Stimulated activated CD8-positive, alpha-beta memory T cell treated with anti-CD3 and anti-CD28 coated beads, Interleukin-4, amount 100 ng/mL, for 4 hours (primary cell): ENCODE results near the gene PCNT.
"Not testable (repeated sequence)": the region's sequence is repeated elsewhere in the genome, so short reads cannot be mapped to it uniquely, and the experiment has no call there.

Experiments
- DNase-seq, 2 donors: peaks; one replicate each; pipeline ENCODE4 v3.0.0-alpha.2; 2020; ENCODE audit warnings: low read depth in 2 of 2, low spot score in 1 of 2

PCNT gene

DNA sequence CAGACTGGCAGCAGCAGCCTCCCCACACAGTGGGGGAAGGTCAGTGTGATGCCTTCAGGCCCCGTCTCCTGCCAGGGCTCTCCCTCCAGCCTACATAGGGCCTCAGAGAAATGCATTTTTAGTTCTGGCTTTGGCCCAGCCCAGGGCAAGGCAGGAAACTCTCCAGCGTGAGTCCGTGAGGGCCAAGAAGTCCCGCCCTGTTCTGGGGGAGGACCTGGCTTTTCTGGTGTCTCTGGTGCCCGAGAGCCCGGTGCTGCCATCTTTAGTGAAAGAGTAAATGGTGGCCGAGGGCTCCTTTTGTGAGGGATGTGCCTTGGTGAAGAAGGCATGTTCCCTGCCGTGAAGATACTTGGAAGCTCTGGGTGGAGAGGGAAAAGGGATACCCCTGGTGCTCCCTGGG, 120.0 kb downstream of the PCNT start:
- no peak for DNase-seq

DNA sequence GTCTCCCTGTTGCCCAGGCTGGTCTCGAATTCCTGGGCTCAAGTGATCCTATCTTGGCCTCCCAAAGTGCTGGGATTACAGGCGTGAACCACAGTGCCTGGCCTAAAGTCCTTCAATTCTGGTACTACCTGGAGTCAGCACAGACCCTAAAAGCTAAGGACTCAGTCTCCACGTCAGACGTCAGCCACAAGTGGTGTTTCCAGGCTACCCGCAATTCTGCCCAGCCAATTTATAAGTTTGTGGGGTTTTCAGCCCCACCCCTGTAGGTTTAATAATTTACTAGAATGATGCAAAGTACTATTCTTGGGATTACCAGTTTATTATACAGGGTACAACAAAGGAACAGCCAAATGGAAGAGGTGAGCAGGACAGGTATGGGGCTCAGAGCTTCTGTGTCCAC, 124.2 kb downstream of the PCNT start:
- DNase-seq: no peak

DNA sequence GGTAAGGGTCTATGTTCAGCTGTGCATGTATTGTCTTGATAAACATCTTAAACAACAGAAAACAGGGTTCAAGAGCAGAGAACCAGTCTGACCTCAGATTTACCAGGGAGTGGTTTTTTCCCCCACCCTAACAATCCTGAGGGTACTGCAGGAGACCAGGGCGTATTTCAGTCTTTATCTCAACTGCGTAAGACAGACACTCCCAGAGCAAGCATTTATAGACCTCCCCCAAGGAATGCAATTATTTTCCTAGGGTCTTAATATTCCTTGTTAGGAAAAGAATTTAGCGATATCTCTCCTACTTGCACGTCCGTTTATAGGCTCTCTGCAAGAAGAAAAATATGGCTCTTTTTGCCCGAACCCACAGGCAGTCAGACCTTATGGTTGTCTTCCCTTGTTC, 124.9 kb downstream of the PCNT start:
- not testable (repeated sequence) for DNase-seq

DNA sequence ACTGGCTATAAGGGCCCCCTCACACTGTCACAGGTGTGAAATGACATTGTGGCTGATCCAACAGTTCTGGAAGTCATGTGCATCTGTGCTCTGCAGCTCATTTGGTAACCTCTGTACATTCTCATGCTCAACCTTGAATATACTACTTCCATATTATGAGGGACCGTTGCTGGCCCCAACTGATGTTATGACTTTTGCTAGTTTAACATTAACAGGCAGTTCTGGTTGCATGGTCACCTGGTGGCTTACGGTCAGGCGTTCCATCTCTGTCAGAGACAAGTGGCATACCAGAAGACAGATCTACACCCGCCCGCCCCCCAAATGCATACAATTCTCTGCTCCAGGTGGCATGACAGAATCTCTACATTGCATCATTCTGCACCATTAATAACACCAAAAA, 128.8 kb downstream of the PCNT start:
- DNase-seq: no peak

DNA sequence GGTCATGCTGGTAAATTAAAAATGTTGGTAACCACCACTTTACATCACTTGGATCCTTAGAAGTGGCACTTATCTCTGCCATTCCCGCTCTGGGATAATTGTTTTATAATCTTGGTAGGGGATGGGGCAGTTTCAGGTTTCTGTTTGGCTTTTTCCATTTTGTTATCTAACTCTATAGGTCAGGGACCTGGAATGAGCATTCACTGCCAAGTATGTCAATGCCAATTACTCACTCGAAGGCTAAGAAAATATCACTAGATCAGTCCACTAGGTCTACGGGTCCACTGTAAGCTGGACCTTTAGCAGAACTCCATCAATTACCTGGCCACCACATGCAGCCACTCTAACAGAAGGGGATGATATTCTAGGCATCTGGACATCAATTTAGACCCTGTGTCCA, 130.2 kb downstream of the PCNT start:
- DNase-seq: no peak

DNA sequence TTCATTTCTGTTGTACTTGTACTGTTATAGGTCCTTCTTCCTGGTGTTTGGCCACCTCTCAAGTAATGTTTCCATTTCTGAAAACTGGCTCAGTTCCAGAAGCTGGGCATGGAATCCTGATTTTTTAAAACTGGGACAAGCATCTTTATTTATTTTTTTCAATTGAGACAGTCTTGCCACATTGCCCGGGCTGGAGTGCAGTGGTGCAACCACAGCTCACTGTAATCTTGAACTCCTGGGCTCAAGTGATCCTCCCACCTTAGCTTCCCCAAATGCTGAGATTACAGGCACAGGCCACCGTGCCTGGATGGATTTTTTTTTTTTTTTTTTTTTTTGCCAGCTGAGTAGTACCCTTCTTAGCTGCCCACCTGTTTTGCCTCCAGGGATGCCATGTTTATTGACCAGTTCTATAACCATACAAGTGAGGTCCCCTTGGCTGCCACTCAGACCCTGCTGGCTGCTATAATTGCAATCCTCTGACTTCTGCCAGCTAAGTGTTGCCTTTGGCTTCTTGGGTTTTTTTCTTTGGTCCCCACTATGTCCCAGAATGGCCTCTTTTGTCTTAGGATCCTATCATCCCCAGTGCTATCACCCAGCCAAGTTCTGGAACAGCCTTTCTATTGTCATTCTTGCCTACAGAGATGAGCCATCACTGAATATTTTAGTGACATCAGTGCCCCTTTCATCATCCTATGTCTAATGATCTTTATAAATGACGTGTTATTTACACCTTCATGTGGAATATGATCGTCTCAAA, 130.9 kb downstream of the PCNT start:
- DNase-seq: no peak

DNA sequence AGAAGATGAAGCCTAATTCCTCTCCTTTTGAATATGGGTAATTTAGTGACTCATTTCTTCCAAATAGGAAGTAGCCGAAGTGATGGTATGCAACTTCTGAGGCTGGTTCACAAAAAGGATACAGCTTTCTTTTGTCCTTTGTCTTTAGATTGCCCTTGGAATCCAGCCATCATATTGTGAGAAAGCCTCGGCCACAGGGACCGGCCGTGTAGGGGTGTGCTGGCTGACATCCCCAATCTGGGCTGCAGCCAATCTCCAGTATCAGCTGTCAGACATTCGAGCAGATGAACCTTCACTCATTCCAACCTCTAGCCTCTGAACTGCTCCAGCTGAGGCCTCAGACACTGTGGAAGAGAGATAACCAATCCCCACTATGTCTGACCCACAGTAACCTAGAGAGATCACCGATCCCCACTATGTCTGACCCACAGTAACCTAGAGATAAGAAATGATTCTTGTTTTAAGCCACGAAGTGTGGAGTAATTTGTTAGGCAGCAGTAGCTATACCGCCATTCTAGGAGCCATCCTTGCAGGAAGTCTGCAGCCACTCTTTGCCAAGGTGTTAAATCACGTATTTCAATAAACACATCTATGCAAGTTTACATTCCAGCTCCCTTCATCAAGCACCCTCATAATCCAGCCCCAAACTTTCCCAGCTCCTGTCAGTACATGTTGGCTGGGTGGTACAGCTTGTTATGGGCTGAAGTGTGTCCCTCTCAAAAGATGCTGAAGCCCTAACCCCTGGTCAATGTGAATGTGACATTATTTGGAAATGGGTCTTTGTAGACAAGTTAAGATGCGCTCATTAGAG, 131.8 kb downstream of the PCNT start:
- DNase-seq: no peak

DNA sequence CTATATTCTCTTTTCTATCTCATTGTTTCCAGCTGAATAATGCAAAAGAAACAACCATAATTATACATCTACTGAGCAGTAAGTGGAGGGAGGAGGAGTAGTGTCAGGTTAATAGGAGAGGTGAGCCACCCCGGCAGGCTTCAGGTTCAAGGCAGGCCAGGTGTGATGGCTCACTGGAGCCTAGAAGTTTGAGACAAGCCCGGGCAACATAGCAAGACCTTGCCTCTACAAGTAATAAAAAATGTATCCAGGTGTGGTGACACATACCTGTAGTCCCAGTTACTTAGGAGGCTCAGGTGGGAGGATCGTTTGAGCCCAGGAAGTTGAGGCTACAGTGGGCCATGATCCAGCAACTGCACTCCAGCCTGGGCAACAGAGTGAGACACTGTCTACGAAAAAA, 132.8 kb downstream of the PCNT start:
- DNase-seq: no peak

DNA sequence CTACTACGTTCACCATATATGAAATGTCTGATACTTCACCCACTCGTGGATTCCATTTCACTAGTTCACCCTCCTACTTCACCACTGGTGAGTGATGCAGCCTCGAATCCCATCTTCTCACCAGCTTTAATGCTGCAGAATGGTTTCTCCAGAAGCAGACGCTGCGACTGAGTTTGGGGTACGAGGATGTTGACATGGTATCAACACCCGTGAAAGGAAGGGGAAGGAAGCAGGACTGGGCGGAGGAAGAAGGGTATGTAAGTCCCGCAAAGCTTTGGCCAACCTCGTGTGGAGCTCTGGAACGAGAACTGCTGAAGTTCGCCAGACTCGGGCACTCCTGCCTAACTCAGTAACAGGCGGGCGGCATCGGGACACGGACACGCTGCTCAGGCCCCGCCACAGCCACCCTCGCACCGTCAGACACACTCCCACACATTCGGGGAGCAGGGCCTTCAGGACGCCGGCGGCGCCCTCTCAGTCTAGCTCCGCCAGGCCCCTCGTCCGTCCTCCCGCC, 133.9 kb downstream of the PCNT start:
- peak in 1 of 2 donors; percentile 4 for DNase-seq

DNA sequence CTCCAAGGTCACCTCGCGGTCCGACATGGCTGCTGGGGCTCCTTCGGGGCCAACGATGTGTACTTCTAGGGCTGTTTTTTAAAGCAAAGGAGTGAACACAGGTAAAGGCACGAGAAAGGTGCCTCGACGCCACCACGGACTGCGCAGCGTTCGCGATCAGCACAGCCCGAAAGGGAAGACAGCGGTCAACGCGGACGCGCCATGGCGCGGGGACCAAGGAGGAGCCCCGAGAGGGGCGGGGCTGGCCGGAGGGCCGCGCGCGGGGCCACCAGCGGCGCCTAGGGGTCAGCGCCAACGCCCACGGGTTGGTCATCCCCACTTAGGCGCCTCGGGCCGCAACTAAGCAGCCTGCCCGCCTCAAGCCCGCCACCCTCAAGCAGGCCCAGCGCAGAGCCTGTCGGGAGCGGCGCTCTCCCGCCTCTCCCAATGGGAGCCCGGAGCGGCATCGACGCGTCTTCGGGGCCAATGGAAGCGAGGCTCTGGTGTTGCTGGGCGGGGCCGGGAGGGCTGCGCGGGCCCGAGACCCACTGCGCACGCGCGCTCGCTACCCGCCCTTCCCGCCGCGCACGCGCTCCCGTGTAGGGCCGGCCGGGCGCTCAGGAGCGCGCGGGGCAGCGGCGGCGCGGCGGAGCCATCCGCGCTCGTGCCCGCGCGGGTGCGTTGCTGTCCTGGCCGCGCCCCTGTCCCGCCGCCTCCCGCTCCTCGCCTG, 134.5 kb downstream of the PCNT start, which contains the start of gene DIP2A:
Gene DIP2A, plus strand, starts transcription at position 577 of the 709 bp plus-strand sequence. CDS start 241 bp downstream, outside the sequence.
- peak; percentile 77 to 86 for DNase-seq

DNA sequence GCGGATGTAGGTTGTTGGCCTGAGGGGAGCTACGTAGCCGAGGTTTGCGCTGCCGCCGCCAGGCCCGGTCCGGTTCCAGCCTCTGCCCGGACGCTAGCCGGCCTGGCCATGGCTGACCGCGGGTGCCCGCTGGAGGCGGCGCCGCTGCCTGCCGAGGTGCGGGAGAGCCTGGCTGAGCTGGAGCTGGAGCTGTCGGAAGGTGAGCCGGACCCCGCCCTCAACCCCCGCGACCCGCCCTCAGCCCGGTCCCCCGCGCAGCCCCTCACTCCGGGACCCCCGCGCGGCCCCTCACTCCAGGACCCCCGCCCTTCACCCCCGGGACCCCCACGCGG, 135.0 kb downstream of the PCNT start:
- DNase-seq: no peak

DNA sequence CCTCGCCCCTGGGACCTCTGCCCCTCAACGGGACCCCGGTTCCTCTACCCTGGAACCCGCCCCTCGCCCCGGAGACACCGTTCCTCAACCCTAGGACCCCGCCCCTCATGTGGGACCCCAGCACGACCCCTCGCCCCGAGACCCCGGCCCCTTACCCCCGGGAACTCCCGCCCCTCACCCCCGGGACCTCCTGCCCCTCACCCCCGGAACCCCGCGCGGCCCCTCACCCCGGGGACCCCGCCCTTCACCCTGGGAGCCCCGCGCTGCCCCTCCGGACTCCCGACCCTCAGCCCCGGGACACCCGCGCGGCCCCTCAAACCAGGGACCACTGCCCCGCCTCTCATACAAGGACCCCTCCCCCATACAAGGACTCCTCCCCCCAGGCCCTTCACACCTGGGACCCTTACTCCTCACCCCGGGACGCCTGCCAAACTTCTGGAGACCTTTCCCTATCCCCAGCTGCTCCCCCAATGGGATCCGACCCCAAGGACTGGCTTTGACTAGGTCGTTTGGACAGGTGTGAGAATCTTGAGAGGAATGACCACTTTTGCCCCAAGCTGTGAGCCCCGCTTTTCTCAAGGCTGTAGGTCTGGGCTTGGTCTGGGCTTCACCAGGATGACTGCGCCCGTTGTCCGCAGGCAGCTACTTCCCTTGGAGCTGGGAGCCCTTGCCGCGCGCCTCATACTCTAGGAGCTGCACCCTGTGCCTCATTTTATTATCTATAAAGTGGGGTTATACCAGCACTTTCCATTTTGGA, 135.6 kb downstream of the PCNT start:
- DNase-seq: no peak

DNA sequence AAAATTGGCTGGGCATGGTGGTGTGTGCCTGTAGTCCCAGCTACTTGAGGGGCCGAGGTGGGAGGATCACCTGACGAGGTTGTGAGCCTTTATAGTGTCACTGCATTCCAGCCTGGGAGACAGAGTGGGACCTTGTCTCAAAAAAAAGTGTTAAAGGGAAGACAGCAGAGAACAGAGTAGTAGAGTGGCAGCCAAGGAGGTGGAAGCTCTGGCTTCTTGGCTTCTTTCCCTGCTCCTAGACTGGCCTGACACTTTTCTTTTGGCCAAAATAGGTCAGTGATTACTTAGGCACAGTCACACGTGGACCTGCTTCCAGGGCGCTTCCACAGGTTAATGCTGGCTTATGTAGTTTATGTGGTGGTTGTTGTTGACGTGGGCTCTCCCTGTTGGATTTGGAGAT, 138.0 kb downstream of the PCNT start:
- DNase-seq: no peak

DNA sequence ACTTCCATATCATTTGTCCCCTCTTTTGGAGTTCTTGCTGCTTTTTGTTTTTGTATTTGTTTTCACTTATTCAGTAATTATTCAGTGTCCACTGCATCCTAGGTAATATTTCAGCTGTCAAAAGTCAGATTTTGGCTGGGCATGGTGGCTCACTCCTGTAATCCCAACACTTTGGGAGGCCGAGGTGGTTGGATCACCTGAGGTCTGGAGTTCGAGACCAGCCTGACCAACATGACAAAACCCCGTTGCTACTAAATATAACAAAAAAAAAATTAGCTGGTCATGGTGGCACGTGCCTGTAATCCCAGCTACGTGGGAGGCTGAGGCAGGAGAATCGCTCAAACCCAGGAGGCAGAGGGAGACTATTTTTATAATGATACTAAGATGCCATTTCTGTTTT, 141.2 kb downstream of the PCNT start:
- not testable (repeated sequence) for DNase-seq

DNA sequence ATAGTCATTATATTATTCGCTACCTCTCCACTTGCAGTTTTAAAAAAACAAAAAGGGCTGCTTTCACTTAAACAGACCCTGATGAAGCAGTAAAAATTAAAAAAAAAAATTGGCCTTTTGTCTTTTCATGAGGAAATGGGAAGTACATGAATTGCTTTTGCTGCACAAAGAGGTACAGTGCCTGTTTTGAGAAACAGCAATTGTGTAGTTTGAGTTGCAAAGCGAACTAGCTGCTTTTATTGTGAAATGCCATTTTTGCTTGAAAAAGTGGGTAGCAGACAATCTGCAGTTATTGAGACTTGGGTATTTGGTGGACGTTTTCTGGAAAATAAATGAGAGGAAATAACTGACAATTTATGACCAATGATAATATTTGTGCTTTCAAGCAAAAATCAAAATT, 141.7 kb downstream of the PCNT start:
- no peak for DNase-seq

DNA sequence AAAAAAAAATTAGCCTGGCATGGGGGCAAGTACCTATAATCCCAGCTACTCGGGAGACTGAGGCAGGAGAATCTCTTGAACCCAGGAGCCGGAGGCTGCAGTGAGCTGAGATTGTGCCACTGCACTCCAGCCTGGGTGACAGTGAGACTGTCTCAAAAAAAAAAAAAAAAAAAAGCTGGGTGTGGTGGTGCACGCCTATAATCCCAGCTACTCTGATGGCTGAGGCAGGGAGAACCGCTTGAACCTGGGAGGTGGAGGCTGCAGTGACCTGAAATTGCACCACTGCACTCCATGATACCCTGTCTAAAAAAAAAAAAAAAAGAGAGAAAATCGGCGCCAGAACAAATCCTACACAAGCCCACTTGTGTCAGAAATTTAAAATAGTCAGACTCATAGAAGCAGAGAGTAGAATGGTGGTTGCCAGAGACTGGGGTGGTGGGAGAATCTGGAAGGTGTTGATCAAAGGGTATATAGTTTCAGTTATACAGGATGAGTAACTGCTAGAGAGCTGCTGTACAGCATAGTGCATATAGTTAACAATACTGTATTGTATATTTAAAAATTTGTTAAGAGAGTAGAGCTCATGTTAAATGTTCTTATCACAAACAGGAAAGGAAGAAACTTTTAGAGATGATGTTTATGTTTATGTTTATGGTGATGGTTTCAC, 144.3 kb downstream of the PCNT start:
- DNase-seq: no peak

DNA sequence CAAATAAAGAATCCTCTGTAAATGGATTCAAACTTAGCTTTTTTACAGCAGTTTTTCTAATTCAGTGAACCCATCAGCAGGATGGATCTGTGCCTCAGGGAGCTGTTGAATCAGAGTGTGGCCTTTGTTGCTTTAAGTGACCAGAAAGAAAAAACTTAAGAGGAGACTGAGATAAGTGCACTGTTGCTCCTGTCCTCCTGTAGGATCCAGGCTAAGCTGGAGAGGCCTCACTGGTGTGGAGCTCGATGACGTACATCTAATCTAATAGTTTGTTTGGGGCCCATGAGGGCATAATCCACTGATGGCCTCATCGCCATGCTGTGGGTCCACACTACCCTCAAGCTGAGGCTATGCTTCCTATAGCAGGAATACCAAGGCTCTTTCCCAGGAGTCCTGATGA, 145.3 kb downstream of the PCNT start:
- DNase-seq: no peak

DNA sequence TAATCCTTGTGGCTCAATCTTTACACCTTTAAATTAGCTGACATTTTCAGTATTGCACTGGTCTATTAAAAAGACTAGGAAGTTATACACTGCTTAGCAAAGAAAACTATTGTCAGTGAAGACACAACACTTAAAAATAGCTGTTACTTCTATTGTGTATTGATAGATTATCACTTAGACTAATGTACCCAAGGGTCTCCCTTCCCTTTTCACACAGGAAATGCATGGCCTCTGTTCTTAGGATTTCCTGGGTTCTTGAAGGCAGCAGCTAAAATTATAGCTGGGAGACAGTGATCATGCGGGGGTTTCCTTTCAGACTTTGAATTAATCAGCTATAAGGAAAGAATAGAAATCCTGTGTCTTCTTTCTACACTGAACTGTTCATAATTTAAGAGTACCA, 147.6 kb downstream of the PCNT start:
- DNase-seq: no peak

DNA sequence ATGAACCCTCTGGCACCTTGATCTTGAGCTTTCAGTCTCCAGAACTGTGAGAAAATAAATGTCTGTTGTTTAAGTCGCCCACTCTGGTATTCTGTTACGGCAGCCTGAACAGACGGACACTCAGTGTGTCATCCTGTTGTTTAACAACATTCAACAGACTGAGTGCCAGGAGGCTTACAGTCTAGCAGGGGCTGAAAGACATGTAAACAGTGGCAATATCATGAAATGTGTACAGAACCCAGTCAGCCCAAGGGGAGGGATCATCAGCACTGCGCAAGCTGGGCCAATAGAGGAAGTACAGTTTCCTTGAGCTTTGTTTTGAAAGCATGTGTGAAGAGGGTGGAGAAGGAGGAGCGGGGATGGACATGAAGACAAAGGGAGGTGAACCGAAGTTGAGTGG, 148.3 kb downstream of the PCNT start:
- DNase-seq: no peak

DNA sequence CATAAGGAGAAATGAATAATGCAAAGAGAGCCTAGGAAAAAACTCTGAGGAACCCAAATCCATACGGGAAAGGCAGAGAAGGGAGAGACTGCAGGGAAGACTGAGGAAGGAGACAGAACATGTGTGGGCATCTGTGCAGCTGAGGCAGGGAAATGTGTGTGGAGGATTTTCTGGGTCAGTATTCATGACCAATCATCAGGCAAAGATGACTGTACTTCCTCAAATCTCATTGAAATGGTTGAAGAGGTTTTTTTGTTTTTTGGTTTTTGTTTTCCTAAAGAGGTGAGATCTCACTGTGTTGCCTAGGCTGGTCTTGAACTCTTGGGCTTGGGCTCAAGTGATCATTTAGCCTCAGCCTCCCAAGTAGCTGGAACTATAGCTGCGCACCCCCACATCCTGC, 150.4 kb downstream of the PCNT start:
- DNase-seq: no peak

DNA sequence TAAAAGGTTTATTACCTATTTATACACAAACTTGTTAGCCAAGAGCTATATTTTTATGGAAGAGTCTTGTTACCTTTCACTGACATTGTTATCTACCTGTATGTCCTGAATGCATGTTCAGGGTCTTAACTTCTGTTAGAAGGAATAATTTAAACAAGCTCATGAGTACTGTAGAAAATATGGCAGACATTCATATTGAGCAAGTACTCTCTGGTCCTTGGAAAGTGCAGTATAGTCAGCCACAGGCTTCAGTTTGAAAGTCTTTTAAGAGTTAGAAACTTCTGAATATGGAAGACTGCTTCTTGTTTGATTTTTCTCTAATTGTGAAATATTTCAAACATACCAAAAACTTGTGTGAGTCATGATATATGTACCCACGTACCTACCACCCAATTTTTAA, 151.3 kb downstream of the PCNT start:
- no peak for DNase-seq
